ENCODE measurements around the gene PKD1L1.
"Not testable (repeated sequence)": the region's sequence is repeated elsewhere in the genome, so short reads cannot be mapped to it uniquely, and the experiment has no call there.

PKD1L1 gene

GRCh38 chr7:47950714-47951113 lies 2.4 kb upstream of the PKD1L1 start:
- Mint-ChIP-seq H3K9me3 (no peaks in the 10 kb centered on the region), H3K36me3 (ENCODE audit: insufficient read depth) (peaks cover 7% of the 10 kb centered on the region), H3K4me3 (no peak overlapping the region), H3K27ac (ENCODE audit: low read depth) (no peak overlapping the region), H3K27me3 (no peaks in the 10 kb centered on the region), H3K4me1 (no peaks in the 10 kb centered on the region)
- DNase-seq (ENCODE audit: low spot score in 2 of 2) = no peak
- no peak for ATAC-seq (replicated peaks; ENCODE audit: extremely low read depth, poor library complexity, severe bottlenecking)

DNA sequence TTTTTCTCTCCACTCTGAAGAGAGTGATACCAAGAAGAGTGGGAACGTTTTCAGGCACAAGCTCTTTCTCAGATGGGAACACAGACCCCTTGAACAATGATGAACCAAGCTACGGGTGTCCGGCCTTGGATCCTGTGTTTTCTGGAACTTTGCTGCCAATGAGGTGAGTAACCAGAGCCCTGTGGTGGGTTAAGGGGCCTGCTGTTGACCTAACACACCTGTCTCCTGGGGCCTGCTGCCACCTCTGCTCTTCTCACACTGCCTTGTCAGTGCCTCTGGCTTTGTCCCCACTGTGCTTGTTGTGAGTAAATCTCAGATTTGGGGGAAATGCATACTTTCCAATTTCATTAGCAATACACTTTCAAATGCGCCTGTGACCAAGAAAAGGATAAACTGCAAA lies 1.4 kb upstream of the PKD1L1 start:
- H3K4me1 Mint-ChIP-seq = no peaks in the 10 kb centered on the region
- H3K9me3 Mint-ChIP-seq = no peaks in the 10 kb centered on the region

GRCh38 chr7:47947355-47947749 lies 914 bp downstream of the PKD1L1 start:
- DNase-seq (ENCODE audit: low spot score in 2 of 2) = no peak
- no peak for ATAC-seq (replicated peaks; ENCODE audit: extremely low read depth, poor library complexity, severe bottlenecking)
- Mint-ChIP-seq H3K36me3 (ENCODE audit: insufficient read depth) (no peaks in the 10 kb centered on the region), H3K9me3 (no peaks in the 10 kb centered on the region), H3K27me3 (no peaks in the 10 kb centered on the region), H3K27ac (ENCODE audit: low read depth) (no peak overlapping the region), H3K4me1 (no peaks in the 10 kb centered on the region), H3K4me3 (no peak overlapping the region)

More for the DNA sequence above, 1.4 kb upstream of the PKD1L1 start:
- no peak overlapping the region for H3K4me3 Mint-ChIP-seq
- ATAC-seq (replicated peaks; ENCODE audit: extremely low read depth, poor library complexity, severe bottlenecking) (no peak), DNase-seq (ENCODE audit: low spot score in 2 of 2) (no peak)
- H3K36me3 Mint-ChIP-seq (ENCODE audit: insufficient read depth) = peaks cover 3% of the 10 kb centered on the region
- no peak overlapping the region for H3K27ac Mint-ChIP-seq (ENCODE audit: low read depth)
- H3K27me3 Mint-ChIP-seq = no peaks in the 10 kb centered on the region

DNA sequence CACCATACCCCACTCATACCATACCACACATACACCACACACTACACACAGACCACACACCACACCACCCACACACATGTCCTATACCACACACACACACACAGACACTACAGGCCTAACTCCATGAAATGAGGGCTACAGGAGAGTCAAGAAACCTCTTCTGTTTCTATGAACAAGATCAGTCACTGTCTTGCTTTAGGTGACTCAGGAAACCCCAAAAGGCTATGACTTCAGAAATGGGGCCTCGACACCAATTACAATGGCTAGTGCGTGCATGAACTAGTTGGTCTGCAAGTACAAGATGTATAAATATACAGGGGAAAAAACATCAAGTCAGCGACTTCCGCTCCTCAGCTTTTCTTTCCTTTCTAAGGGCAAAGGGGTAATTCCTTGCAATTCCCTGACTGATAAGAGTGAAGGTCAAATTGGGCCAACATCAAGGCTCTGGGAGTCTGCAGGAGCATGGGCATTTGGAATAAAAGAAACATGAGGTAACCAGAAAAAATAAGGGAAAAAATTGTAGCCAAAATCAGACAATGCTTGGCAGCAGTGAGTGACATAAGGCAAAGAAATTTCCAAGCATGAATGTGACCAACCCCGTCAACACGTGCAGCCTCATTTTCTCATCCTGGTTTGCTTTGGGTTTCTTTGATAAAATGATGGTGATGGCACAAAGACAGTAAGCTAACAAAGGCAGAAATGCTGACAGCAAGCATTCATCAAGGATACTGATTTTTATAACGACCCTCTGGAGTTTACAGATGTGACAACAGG lies 1.5 kb downstream of the PKD1L1 start:
- Mint-ChIP-seq H3K9me3 (no peaks in the 10 kb centered on the region), H3K4me3 (no peak overlapping the region)

DNA sequence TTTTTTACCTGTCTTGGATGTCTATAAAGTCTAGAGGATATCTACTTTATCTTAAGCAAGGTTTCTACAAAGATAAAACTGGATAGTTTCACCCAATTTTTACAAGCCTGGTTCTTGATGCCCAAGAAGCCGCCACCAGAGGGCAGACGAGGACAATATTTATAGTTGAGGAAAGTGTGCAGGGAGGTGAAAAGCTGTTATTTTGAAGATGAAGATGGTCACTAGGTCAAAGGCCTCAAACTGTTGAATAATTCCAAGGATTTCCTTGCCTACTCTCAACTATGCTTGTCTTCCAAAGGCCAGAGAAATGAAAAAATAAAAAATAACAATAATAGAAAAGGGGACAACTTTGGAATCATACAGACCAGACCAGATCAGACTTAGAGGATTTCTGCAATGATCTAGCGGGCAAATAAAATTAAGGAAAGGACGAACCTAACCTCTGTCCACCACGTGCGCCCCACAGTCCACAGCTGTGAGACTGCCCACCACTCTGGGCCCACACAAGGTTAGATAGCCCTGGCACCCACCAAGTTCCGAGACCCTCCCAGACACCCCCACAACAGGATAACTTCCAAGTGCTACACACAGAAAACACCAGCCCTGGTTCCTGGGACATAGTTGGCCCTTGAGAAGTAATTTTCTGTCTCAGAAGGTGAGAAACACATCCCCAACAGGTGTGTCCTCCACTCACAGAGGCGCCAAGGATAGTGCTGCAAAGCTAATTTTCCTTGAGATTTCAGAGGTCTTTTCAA lies 2.8 kb downstream of the PKD1L1 start:
- no peaks in the 10 kb centered on the region for H3K27me3 Mint-ChIP-seq
- no peak overlapping the region for H3K4me3 Mint-ChIP-seq
- DNase-seq (ENCODE audit: low spot score in 2 of 2) = peak; percentile 40 to 65
- H3K9me3 Mint-ChIP-seq = no peaks in the 10 kb centered on the region
- ATAC-seq (replicated peaks; ENCODE audit: extremely low read depth, poor library complexity, severe bottlenecking) = no peak
- no peak overlapping the region for H3K27ac Mint-ChIP-seq (ENCODE audit: low read depth)
- no peaks in the 10 kb centered on the region for H3K36me3 Mint-ChIP-seq (ENCODE audit: insufficient read depth)
- H3K4me1 Mint-ChIP-seq = no peaks in the 10 kb centered on the region

More for the DNA sequence above, 1.5 kb downstream of the PKD1L1 start:
- Mint-ChIP-seq H3K27ac (ENCODE audit: low read depth) (no peak overlapping the region), H3K27me3 (no peaks in the 10 kb centered on the region), H3K4me1 (no peaks in the 10 kb centered on the region), H3K36me3 (ENCODE audit: insufficient read depth) (no peaks in the 10 kb centered on the region)
- DNase-seq (ENCODE audit: low spot score in 2 of 2) (no peak), ATAC-seq (replicated peaks; ENCODE audit: extremely low read depth, poor library complexity, severe bottlenecking) (no peak)

DNA sequence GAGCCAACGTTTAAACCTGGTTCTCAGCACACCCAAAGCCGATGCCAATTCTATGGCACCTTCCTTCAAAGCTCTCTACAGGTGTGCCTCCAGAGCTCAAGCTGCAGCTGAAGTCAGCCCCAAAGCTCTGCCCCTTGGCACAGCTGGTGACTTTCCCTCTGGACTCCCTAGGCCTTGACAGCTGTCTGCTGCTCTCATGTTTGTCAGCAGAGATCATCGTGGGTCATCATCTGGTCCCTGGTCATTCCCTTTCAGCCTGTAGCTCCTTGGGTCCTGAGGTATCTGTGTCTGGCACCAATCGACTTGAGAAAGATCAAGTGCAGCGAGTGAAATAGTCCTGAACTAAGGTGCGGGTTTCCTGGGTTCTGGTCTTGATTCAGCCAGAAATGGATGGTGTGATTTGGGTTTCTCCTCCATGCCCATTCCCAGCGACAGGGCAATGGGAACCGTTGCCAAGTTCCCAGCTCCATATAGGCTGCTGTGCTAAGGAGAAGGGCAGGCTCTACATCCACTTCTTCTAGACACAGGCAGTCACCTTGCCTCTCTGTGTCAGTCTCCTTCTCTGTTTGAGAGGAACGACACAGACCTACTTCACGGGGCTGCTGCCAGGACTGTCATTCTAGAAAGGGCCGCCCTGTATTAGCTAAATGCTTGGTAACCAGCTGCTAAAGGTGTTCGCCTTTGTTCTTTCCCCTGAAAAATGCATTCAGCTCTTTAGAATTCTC lies 3.6 kb downstream of the PKD1L1 start:
- Mint-ChIP-seq H3K27me3 (no peaks in the 10 kb centered on the region), H3K36me3 (ENCODE audit: insufficient read depth) (no peaks in the 10 kb centered on the region), H3K4me1 (no peaks in the 10 kb centered on the region), H3K4me3 (no peak overlapping the region), H3K27ac (ENCODE audit: low read depth) (no peak overlapping the region), H3K9me3 (no peaks in the 10 kb centered on the region)
- no peak for DNase-seq (ENCODE audit: low spot score in 2 of 2)
- no peak for ATAC-seq (replicated peaks; ENCODE audit: extremely low read depth, poor library complexity, severe bottlenecking)

GRCh38 chr7:47943676-47944474 lies 4.4 kb downstream of the PKD1L1 start:
- H3K9me3 Mint-ChIP-seq = no peaks in the 10 kb centered on the region
- H3K27me3 Mint-ChIP-seq = no peaks in the 10 kb centered on the region
- H3K36me3 Mint-ChIP-seq (ENCODE audit: insufficient read depth) = no peaks in the 10 kb centered on the region
- ATAC-seq (replicated peaks; ENCODE audit: extremely low read depth, poor library complexity, severe bottlenecking) (no peak), DNase-seq (ENCODE audit: low spot score in 2 of 2) (no peak)
- no peaks in the 10 kb centered on the region for H3K4me1 Mint-ChIP-seq
- no peak overlapping the region for H3K27ac Mint-ChIP-seq (ENCODE audit: low read depth)
- no peak overlapping the region for H3K4me3 Mint-ChIP-seq

- H3K27me3 Mint-ChIP-seq; ATAC-seq (replicated peaks; ENCODE audit: extremely low read depth, poor library complexity, severe bottlenecking); H3K4me1 Mint-ChIP-seq; H3K4me3 Mint-ChIP-seq; H3K27ac Mint-ChIP-seq (ENCODE audit: low read depth); DNase-seq (ENCODE audit: low spot score in 2 of 2); H3K36me3 Mint-ChIP-seq (ENCODE audit: insufficient read depth); H3K9me3 Mint-ChIP-seq: not testable (repeated sequence)
Observed at GRCh38 chr7:47942651-47943050, 5.6 kb downstream of the PKD1L1 start.

DNA sequence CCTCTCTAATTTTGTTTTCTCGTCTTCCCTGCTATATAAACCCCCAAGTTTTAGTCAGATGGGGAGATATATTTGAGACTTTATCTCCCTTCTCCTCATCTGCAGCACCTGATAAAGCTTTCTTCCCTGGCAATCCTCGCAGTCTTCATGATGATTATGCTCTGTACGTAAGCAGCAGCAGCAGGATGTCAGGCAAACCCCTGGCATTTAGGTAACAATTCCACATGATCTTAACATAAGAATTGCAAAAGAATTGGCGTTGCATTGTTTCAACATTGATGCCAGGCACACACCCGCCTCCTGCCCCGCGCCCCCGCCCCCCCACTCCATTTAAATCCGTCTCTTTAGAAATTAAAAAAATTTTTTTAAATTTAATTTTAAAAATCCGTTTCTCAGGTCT lies 6.1 kb downstream of the PKD1L1 start:
- DNase-seq (ENCODE audit: low spot score in 2 of 2) (no peak), ATAC-seq (replicated peaks; ENCODE audit: extremely low read depth, poor library complexity, severe bottlenecking) (no peak)
- Mint-ChIP-seq H3K9me3 (no peaks in the 10 kb centered on the region), H3K27ac (ENCODE audit: low read depth) (no peak overlapping the region), H3K27me3 (no peaks in the 10 kb centered on the region), H3K4me3 (no peak overlapping the region), H3K36me3 (ENCODE audit: insufficient read depth) (no peaks in the 10 kb centered on the region), H3K4me1 (no peaks in the 10 kb centered on the region)

DNA sequence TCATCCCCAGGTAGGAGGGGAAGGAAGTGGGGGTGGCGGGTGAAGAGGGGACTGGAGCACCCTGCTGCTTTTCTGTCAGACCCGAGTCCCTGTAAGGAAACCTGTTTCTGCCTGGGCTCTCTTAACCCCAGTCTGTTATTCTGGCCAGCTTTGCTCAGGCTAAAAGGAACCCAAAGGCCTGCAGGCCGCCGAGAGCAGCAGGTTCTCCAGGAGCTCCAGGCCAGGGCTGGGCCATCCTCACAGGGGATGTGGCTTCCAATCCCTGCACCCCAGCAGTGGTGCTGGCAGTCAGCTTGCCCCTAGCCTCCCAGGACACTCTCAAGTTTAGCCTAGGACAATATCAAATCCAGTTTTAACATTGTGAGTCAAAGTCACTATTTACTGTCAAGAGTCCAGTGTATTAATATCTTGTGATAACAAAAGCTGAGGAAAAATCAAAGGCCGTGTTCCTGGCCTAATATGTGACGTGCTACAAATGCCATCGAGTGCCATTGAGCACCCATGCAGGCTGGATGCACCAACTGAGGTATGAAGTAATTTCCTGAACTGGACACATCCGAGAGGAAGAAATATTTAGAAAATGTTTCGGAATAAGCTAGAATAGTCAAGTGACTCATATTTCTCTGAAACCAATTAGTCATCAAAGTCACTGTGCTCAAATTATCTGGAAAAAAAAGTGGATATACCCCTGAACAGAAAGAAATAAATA lies 7.0 kb downstream of the PKD1L1 start:
- Mint-ChIP-seq H3K9me3 (no peaks in the 10 kb centered on the region), H3K27ac (ENCODE audit: low read depth) (no peak overlapping the region), H3K4me1 (no peaks in the 10 kb centered on the region), H3K27me3 (no peaks in the 10 kb centered on the region), H3K36me3 (ENCODE audit: insufficient read depth) (no peaks in the 10 kb centered on the region), H3K4me3 (no peak overlapping the region)
- no peak for DNase-seq (ENCODE audit: low spot score in 2 of 2)
- no peak for ATAC-seq (replicated peaks; ENCODE audit: extremely low read depth, poor library complexity, severe bottlenecking)

- no peaks in the 10 kb centered on the region for H3K4me1 Mint-ChIP-seq
- H3K27ac Mint-ChIP-seq (ENCODE audit: low read depth) = no peak overlapping the region
- ATAC-seq (replicated peaks; ENCODE audit: extremely low read depth, poor library complexity, severe bottlenecking) = no peak
- H3K36me3 Mint-ChIP-seq (ENCODE audit: insufficient read depth) = no peaks in the 10 kb centered on the region
- no peak overlapping the region for H3K4me3 Mint-ChIP-seq
- no peaks in the 10 kb centered on the region for H3K27me3 Mint-ChIP-seq
- no peak for DNase-seq (ENCODE audit: low spot score in 2 of 2)
- H3K9me3 Mint-ChIP-seq = no peaks in the 10 kb centered on the region
Observed at GRCh38 chr7:47940088-47941013, 7.9 kb downstream of the PKD1L1 start.

Data from central memory CD8-positive, alpha-beta T cell (primary cell).